GM18502 (cell line): ENCODE measurements around the gene LMF1.

ENCODE experiments used
- ATAC-seq: cut with Tn5 transposase; IDR thresholded peaks from one replicate; pipeline ENCODE4 v1.9.1; 2021; ENCODE audit warnings: mild to moderate bottlenecking; ENCODE audit not compliant: unreplicated experiment, poor library complexity

Gene LMF1

GRCh38 chr16:986411-986810 is 15.6 kb upstream of the LMF1 start:
- no peak for ATAC-seq

DNA sequence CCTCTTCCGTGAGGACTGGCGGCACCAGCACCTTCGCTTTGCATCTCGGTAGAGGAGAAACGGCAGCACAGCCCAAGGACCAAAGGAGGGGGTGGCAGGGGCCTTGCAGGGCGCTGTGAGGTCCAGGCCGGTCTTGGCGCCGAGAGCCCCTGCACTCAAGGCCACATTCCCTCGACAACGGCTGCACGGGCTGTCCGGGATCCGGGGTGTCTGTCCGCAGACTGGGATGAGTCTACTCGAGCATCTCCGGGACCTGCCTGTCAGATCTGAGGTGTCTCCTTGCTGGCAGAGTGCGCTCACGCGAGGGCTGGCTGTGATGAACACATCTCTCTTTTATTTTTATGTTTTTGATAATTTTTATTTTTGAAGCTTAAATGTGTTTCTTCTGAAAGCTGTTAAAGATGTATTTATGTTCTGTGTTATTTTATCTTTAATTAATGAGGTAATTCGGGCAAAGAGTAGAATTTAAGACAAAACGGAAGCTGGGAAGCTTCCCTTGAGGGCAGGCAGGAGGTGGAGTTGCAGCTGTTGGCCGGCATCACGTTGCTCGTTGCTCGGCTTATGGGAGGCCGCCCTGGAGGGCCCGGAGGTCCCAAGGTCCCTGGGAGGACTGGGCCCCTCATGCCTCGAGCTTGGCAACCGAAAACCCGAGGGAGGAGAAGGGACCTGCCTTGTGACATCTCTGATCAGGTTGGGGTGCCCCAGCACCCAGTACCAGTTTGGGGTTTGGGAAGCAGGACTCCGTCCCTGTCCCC is 15.0 kb upstream of the LMF1 start:
- ATAC-seq, result no peak

- no peak for ATAC-seq
Observed at GRCh38 chr16:984736-985636, 14.2 kb upstream of the LMF1 start.

DNA sequence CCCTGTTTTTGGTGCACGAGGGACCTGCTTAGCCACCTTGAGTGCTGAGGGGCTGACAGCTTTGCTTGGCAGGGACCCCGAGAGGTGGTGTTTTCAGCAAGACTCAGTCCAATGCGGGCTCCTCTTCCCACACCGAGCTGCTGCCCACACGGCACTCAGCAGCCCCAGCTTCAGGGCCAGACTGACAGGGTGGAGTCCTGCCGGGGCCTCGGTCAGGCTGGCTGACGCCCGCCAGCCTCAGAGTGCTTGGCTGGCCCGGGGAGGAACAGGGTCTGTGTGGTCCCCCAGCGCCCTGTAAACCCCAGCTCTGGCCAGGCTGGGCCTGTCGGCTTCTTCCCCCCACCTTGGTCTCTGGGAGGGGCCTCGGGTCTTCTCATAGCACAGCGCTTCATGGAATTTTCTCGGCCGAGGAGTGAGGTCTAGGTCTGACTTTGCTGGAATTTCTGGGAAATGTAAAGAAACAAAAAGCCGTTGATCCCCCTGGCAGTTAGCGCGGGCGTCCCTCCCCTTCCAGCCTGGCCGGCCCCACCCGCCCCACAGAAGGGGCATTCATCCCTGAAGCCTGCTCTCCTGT is 13.4 kb upstream of the LMF1 start:
- no peak for ATAC-seq

DNA sequence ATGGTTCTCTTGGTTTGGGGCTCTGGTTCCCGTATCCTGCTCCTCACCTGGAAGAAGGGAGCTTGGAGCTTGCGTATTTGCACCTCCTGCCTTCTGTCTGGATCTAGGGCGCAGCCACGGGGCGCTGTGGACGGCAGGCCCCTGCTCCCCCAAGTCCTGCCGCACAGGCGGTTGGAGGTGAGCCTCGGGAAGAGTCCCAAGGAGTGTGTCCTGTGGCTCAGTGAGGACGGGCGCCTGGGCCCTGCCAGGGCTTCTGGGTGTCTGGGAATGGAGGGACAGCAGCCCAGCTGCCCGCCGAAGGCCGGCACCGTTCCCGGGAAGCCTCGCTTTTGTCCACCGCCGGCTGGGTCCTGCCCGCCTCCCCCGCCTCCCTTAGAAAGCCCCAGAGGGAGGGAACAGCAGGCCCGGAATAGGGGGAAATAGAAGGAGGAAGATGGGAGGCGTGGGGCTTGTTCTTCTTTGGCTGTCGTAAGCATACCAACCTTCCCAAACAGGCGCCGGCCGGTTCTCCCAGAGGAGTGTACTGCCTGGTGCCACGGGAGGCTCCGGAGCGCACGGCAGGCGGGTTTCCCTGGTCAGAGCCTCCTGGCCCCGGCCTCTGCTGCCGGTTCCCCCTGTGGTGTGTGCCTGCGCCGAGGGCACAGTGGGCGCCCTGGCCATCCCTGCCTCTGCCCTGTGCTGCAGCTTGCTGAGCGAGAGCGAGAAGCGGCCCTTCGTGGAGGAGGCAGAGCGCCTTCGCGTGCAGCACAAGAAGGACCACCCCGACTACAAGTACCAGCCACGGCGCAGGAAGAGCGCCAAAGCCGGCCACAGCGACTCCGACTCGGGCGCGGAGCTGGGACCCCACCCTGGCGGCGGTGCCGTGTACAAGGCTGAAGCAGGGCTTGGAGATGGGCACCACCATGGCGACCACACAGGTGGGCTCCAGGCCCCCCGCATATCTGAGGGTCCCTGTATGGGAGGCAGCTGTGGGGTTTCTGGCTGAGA is 12.6 kb upstream of the LMF1 start:
- no peak for ATAC-seq

GRCh38 chr16:982145-983043 is 11.6 kb upstream of the LMF1 start:
- ATAC-seq, result no peak

DNA sequence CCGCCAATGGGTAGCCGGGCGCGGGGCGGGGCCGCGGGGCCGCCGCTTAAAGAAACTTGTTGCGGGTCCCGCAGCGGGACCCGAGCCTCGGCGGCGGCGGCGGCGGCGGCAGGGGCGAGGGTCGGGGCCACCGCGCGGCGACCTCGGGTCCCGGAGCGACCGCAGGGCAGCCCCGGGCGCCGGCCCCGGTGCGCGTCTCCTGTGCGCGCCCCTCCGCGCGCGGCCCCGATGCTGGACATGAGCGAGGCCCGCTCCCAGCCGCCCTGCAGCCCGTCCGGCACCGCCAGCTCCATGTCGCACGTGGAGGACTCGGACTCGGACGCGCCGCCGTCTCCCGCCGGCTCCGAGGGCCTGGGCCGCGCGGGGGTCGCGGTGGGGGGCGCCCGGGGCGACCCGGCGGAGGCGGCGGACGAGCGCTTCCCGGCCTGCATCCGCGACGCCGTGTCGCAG is 10.9 kb upstream of the LMF1 start, which contains the start of gene SOX8:
SOX8 (plus strand) TSS at position 76 of the 450 bp plus-strand sequence; CDS start at position 229, 153 bp downstream.
- no peak for ATAC-seq

- no peak for ATAC-seq
Observed at GRCh38 chr16:980595-980854, 9.7 kb upstream of the LMF1 start.

DNA sequence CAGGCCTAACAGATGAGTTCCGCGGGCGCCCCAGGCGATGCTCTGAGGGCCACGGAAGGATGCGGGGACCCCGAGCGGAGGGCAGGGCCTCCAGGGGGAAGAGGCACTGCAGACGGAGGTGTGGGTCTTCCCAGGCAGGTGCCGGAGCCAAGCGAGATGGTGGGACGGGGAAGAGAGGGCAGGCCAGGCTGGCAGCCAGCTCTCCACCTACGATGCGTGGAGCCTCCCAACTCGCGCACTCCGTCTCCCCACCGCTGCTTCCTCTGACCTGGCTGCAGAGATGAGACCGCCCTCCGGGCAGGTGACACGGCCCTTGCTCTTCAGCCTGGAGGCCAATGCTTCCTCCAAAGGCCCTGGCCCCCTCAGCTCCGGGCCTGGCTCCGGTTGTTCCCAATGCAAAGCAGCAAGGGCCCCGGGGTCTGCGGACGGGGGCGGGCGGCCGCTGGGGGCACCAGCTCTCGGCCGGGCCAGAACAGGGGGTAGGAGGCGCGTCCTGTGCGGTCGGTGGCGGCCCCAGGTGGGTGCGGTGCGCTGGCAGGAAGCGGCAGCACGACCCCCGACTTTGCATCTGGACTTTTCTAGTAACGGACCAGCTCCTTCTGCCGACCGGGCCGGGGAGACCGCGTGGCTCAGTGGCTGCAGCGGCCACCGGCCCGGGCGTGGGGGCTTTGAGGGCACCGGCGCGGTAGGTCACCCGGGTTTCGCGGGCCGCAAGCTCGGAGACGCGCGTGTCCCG is 9.2 kb upstream of the LMF1 start:
- ATAC-seq, result no peak

DNA sequence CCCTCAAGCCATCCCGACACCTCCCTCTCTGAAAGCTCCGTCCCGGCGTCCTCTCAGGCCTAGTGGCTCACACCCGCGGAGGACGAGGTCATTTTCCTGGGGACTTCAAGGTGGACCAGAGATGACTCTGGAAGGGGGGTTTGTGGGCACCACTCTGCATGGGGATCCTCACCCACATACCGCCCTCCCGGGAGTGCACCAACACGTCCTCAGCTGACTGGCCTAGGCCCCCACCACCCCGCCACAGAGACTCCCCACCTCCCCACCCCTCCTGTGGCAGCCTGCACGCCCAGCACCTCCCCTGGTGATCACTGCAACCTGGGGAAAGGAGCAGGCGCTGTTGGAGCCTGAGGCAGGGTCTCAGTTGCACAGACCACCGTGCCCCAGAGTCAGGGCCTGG is 8.4 kb upstream of the LMF1 start:
- ATAC-seq, result no peak

DNA sequence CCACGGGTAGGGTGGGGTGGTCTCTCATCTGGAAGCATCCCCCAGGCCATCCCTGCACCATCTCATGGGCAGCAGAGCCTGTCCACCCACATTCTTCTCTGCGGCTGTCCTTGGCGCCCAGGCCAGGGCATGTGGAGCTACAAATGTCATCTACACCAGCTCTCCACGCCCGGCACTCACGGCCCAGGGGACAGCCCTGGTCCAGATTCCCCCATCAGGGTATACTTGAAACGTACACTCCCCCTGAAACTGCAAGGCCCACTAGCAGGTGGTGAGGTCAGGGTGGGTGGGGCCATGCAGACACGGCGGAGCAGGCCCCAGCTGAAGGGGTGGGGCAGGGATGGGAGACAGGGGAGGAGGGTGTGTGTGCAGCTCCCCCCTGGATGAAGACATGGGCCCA is 7.6 kb upstream of the LMF1 start:
- ATAC-seq, result no peak

DNA sequence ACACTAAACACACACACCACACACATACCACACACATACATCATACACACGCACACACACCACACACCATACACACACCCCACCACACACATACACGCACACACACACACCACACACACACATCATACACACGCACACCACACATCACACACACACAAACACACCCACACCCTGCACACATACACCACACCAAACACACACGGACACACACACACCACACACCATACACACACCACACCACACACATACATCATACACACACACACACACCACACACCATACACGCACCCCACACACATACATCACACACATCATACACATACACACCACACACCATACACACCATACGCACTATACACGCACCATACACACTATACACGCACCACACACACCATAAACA is 7.1 kb upstream of the LMF1 start:
- no peak for ATAC-seq

GRCh38 chr16:977081-977701 is 6.4 kb upstream of the LMF1 start:
- ATAC-seq, result no peak

- ATAC-seq, result no peak
Observed at GRCh38 chr16:976389-976931, 5.7 kb upstream of the LMF1 start.

DNA sequence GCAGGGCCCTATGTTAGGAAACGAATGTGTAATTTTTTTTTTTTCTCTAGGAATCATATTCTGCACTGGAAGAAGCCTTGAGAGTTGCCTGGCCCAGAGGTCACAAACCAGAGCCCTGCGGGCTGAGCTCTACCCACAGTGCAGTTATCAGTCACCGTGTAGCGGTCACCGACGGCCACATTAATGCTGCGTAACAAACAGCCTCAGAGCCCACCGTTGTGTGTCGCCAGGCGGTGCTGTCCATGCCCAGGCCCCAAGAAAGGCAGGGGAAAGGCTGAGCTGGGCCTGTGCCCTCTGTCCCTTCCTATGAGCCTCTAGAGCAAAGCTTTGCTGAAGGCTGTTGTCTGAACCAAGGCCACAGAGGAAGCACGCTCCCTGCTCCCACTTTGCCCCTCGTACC is 4.5 kb upstream of the LMF1 start:
- no peak for ATAC-seq

- ATAC-seq, result no peak
Observed at GRCh38 chr16:974611-975261, 4.0 kb upstream of the LMF1 start.

DNA sequence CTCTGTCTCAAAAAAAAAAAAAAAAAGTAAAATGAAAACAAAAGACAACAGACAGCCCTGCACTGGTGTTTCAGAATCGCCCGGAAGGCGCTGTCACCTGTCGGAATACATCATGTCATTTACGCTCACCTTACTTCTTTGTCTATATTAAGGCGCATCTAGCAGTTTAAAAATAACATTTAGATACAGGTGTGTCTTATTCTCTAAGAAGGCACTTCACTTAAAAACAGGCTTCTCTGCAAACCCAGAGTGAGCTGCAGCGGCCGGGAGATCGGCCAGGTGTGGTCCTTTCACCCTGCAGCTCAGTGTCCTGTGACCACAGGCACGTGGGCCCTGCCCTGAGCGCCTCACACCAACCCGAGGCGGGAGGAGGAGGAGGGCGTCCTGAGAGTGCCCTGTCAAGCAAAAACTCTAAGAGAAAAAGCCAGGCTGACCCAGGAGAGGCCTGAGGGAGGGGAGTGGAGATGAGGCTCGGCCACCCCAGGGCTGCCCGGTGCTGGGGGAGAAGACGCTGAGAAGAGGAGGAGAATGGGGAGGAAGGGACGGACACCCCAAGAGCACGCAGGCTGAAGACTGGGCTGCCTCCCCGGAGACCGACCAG is 3.3 kb upstream of the LMF1 start:
- no peak for ATAC-seq
